Fibroblast of mammary gland (primary cell): ENCODE results near the gene PTPRCAP.

Experiments used
- DNase-seq: peaks from one replicate; pipeline ENCODE4 v3.0.0-alpha.2; 2010; ENCODE audit warnings: low read depth
- H3K4me3 ChIP-seq: 2 replicates; pipeline ENCODE4 v1.5.1; 2011; ENCODE audit warnings: low read depth, mild to moderate bottlenecking, low read length, moderate library complexity; ENCODE audit not compliant: control insufficient read depth
- TF ChIP-seq, protein P1 (sequence below): conservative IDR thresholded peaks from 2 replicates; pipeline ENCODE4 v1.5.1; 2011; ENCODE audit warnings: low read depth, low read length, inconsistent platforms; ENCODE audit not compliant: control insufficient read depth, insufficient read depth

The PTPRCAP gene

DNA sequence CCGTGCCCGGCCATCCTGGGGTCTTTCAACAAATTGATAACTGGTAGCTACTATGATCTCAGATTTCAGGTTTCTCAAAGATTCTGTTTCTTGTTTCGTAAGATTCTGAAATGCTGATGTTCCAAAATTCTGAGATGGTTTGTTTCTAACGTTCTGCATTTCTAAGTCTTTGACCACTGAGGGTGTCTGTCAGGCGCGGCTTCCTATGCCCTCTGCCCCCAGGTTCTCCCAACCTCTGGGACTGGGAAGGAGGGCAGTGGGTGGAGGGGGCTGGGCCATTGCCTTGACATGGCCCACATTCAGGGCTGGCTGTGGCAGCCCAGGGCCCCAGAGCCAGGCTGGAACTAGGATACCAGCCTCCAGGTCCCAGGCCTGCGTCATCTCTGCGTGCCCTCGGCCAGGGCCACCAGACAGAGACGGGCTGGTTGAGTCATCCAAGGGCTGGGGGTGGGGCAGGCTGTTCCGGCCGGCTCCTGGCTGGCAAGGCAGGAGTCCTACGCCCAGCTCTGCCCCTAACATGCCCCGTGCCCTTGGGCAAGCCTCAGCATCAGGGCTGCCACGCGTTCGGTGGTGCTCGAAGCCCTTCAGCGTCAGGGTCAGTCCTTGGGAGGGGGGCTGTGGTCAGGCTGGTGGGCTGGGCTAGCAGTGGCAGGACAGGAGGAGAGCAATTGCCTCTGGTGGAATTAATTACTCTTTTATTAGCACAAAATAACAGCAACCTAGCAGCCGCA lies 26.4 kb upstream of the PTPRCAP start:
- peak overlapping the region; percentile 19 for H3K4me3 ChIP-seq
- DNase-seq, result no peak
- TF ChIP-seq, protein P1, sequence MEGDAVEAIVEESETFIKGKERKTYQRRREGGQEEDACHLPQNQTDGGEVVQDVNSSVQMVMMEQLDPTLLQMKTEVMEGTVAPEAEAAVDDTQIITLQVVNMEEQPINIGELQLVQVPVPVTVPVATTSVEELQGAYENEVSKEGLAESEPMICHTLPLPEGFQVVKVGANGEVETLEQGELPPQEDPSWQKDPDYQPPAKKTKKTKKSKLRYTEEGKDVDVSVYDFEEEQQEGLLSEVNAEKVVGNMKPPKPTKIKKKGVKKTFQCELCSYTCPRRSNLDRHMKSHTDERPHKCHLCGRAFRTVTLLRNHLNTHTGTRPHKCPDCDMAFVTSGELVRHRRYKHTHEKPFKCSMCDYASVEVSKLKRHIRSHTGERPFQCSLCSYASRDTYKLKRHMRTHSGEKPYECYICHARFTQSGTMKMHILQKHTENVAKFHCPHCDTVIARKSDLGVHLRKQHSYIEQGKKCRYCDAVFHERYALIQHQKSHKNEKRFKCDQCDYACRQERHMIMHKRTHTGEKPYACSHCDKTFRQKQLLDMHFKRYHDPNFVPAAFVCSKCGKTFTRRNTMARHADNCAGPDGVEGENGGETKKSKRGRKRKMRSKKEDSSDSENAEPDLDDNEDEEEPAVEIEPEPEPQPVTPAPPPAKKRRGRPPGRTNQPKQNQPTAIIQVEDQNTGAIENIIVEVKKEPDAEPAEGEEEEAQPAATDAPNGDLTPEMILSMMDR, result no peak

DNA sequence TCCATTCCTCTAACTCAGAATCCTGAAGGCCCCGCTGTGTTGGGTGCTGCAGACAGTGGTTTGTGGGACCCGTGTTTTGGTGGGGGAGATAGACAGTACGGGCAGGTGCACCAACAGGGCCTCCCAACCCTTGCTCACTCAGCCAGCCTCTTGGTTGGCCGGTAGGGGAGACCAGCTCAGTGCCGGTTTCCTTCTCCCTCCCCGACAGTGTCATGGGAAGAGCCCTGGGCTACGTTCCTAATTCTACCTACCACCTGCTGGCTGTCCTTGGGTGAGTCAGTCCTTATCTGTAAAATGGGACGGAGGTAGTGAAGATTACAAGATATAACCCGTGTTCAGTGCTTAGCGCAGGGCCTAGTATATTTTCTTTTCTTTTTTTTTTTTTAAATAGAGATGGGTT lies 25.7 kb upstream of the PTPRCAP start:
- H3K4me3 ChIP-seq, result no peak overlapping the region
- no peak for DNase-seq
- TF ChIP-seq, protein P1, result no peak

DNA sequence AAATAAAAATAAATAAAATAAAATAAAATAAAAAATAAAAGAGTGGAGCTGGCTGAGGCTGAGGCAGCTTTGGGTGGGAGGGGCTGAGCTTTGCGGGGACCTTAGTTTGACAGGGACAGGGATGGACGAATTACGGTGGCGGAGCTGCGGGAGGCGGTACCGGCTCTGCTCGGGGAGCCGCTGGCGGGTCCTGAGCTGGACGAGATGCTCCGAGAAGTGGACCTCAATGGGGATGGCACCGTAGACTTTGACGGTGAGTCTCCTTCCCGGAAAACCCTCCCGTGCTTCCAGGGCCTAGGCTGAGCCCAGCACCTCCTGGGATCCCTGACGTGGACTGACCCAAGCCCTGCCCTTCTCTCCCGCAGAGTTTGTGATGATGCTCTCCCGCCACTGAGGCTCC lies 20.8 kb upstream of the PTPRCAP start:
- TF ChIP-seq, protein P1, result no peak
- H3K4me3 ChIP-seq, result no peak overlapping the region
- no peak for DNase-seq

DNA sequence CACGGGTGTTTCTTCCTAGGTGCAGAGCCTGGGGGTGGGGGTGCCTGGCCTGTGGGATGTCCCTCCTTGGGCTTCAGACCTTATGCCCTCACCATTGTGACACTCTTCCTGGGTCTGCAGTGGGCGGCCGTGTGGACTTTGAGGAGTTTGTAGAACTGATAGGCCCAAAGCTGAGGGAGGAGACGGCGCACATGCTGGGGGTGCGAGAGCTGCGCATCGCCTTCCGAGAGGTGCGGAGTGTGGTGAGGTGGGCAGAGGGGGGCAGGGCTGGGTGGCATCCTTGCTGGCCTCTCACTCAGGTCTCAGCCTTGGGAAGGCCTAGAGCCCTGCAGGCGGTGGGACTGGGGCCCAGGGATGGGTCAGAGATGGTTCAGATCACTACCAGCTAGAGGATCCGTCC lies 20.0 kb upstream of the PTPRCAP start:
- TF ChIP-seq, protein P1, result no peak
- DNase-seq, result no peak
- H3K4me3 ChIP-seq, result no peak overlapping the region

DNA sequence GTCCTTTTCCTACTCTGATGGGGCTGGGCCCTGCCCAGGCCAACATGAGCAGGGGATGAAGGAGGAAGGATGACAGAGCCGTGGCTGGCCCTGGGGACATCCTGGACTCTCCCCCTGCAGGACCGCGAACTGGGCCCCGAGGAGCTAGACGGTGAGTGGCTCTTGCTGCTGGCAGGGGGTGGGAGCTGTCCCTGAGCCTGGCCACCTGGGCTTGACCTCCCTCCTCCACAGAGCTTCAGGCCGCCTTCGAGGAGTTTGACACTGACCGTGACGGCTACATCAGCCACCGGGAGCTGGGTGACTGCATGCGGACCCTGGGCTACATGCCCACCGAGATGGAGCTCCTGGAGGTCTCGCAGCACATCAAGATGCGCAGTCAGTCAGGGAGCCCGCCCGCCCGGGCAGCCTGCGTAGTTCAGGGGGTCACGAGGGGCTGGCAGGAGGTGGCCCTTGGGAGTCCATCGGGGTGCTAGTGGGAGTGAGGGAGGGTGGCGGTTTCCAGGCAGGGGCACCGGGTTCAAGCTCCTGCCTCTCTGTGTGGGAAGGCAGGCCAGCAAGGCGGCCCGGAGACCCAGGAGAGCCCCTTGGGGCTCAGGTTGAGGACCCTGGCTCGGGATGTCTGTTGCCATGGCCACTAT lies 18.7 kb upstream of the PTPRCAP start:
- DNase-seq, result no peak
- H3K4me3 ChIP-seq, result no peak overlapping the region
- TF ChIP-seq, protein P1, result no peak

DNA sequence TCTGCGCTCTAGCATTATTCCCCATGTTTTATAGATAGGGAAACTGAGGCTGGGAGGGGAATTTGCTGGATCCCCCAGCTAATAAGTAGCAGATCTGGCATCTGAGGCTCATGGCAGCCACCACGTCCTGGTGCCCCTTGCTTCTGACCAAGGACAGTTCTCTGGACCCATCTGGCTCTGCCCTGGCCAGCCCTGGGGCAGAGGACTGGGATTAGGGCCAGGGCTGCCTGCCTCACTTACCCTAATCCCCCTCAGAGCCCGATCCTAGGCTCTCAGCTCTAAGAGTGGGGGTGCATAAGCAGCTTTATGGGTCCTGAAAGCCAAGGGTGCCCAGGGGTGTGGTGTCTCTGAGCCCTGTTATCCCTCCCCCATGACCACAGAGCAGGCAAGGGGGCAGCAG lies 17.6 kb upstream of the PTPRCAP start, which contains the start of gene CABP4:
CABP4 (plus strand) TSS at position 301 of the 400 bp plus-strand sequence; CDS start at position 371, 70 bp downstream.
- TF ChIP-seq, protein P1, result no peak
- H3K4me3 ChIP-seq, result no peak within 1 kb of the TSS
- no peak for DNase-seq
